ENCODE results near the gene DMC1. TPM values are rescaled to one million over a fixed set of nuclear protein-coding genes. Genes with fewer than 3 reads are reported as not detected.

The DMC1 gene
- total and polyA plus RNA-seq, 2 of the 13 experiments (the other 11 are each of a cell fraction or from before 2014, with no cell fraction given) = 0.82 TPM; not detected in 1

- TF ChIP-seq ZBTB46 (CRISPR knock-in tag; IDR thresholded peaks at IDR 0.05; ENCODE audit: borderline replicate concordance) (no peak), SIN3A (IDR thresholded peaks at IDR 0.05; ENCODE audit: borderline replicate concordance, low read depth, low read length) (0 out of 2 replicates have a peak, but pooled peaks have one; percentile 14), CREB1 (IDR thresholded peaks at IDR 0.05) (peak; percentile 77), CREB1 (CRISPR knock-in tag; IDR thresholded peaks at IDR 0.05) (peak; percentile 51; the same call in 1 of the 2 replicates), KDM5A (IDR thresholded peaks at IDR 0.05; ENCODE audit: borderline replicate concordance, low read length) (peak; percentile 54; the same call in 1 of the 2 replicates), ZNF598 (CRISPR knock-in tag; IDR thresholded peaks at IDR 0.05; ENCODE audit: borderline replicate concordance) (no peak), ZSCAN9 (CRISPR knock-in tag; IDR thresholded peaks at IDR 0.05; ENCODE audit: borderline replicate concordance) (0 out of 2 replicates have a peak, but pooled peaks have one; percentile 59), ZMAT5 (CRISPR knock-in tag; IDR thresholded peaks at IDR 0.05; ENCODE audit: borderline replicate concordance, low read depth) (no peak), FOXA3 (CRISPR knock-in tag; IDR thresholded peaks at IDR 0.05) (peak; percentile 62; the same call in 1 of the 2 replicates), ZNF503 (CRISPR knock-in tag; IDR thresholded peaks at IDR 0.05) (no peak), HOXA7 (CRISPR knock-in tag; IDR thresholded peaks at IDR 0.05) (no peak), RNF219 (CRISPR knock-in tag; IDR thresholded peaks at IDR 0.05) (no peak), ZNF44 (CRISPR knock-in tag; IDR thresholded peaks at IDR 0.05) (no peak), ELK4 (CRISPR knock-in tag; IDR thresholded peaks at IDR 0.05; ENCODE audit: borderline replicate concordance) (no peak), PAWR (CRISPR knock-in tag; IDR thresholded peaks at IDR 0.05; ENCODE audit: borderline replicate concordance) (no peak), ZNF83 (CRISPR knock-in tag; IDR thresholded peaks at IDR 0.05; ENCODE audit: borderline replicate concordance) (no peak), YEATS2 (CRISPR knock-in tag; IDR thresholded peaks at IDR 0.05; ENCODE audit: borderline replicate concordance) (no peak; the same call in 1 of the 2 replicates), KDM3A (CRISPR knock-in tag; IDR thresholded peaks at IDR 0.05; ENCODE audit: low read depth) (no peak; the same call in 1 of the 2 replicates), ZNF335 (CRISPR knock-in tag; IDR thresholded peaks at IDR 0.05) (0 out of 2 replicates have a peak, but pooled peaks have one; percentile 54), JUN (CRISPR knock-in tag; IDR thresholded peaks at IDR 0.05) (no peak), GABPA (IDR thresholded peaks at IDR 0.05; ENCODE audit: low read depth, low read length) (no peak), GABPA (CRISPR knock-in tag; IDR thresholded peaks at IDR 0.05; ENCODE audit: low read depth) (no peak), KLF13 (CRISPR knock-in tag; IDR thresholded peaks at IDR 0.05) (no peak)
These were observed 63.6 kb downstream of the DMC1 start, which contains the start of gene DDX17 (continued) for GRCh38 chr22:38506118-38506962.
